IPS DF 6.9 (cell line): ENCODE measurements around the gene DPF1.
A peak's percentile ranks its signal among the peaks of the same experiment; 100 is the strongest.

ENCODE experiments used
- DNase-seq: peaks from one replicate; pipeline ENCODE4 v3.0.0-alpha.2; 2013; ENCODE audit warnings: low read depth, low spot score
- H3K27ac ChIP-seq: one replicate; pipeline ENCODE4 v1.5.1; 2013; ENCODE audit warnings: low read length, control low read depth
- H3K27me3 ChIP-seq: 2 replicates; pipeline ENCODE4 v1.6.1; 2013; ENCODE audit warnings: mild to moderate bottlenecking, low read length; ENCODE audit not compliant: control insufficient read depth, insufficient read depth
- H3K36me3 ChIP-seq: 2 replicates; pipeline ENCODE4 v1.6.1; 2013; ENCODE audit warnings: low read length; ENCODE audit not compliant: control insufficient read depth, insufficient read depth
- H3K4me1 ChIP-seq: 2 replicates; pipeline ENCODE4 v1.6.1; 2013; ENCODE audit warnings: low read length; ENCODE audit not compliant: control insufficient read depth, insufficient read depth
- H3K4me3 ChIP-seq: 2 replicates; pipeline ENCODE4 v1.5.1; 2013; ENCODE audit warnings: mild to moderate bottlenecking, low read length
- H3K9me3 ChIP-seq: 2 replicates; pipeline ENCODE4 v1.6.1; 2013; ENCODE audit warnings: low read length, inconsistent platforms; ENCODE audit not compliant: control insufficient read depth, insufficient read depth
- WGBS: extraction: QIAGEN DNeasy Blood & Tissue Kit; methylation state at CpG from one replicate; pipeline ENCODE4 v1.1.7; 2013; ENCODE audit warnings: mixed read lengths, missing lambda C conversion rate; ENCODE audit not compliant: insufficient read length, insufficient coverage; 5-methylcytosine and 5-hydroxymethylcytosine counted together

The DPF1 gene

DNA sequence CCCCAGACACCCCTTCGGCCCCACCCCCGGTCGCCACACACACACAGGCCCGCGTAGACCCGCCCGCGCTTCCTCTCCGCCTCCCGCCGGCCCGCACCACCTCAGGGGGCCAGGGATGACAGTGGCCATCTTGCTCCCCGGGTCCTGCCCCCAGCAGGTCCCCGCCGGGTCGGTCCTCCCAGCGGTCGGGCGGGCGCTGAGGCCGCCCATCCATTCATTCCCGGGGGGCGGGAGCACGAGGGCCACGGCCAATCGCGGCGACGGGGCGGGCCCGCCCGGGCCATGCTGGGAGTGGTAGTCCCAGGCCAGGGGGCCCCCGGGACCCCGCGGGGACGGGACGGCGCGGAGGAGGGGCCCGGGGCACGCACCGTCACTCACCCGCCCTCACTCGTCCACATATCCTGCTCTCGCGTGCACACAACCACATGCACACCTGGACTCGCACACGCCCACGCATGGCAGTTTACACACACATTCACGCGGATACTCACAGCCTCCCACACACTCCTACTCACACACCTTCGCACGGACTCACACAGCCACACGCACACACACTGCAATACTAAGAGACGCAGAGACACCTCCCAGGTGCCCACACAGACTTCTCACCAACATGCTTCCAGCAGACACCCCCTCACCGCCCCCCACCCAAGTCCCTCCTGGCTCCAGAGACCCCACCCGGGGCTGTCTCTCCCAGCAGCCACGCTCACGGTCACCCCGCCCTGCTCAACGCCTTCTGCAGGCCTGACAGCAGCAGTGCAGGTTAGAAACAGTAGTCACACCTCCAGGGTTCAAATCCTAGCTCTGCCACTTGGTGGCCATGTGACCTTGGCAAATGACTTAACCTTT is at the start of gene DPF1:
TSS of gene DPF1 (minus strand) at position 209 of the 849 bp plus-strand sequence. CDS start at position 129, 80 bp downstream.
- no peak within 1 kb of the TSS for H3K27ac ChIP-seq
- no peaks in the 10 kb centered on the region for H3K27me3 ChIP-seq
- WGBS, result no CpG with 5 or more reads among the region's 61 CpGs
- H3K4me3 ChIP-seq, result peak within 1 kb of the TSS; percentile 56; the same call in 1 of the 2 replicates
- peaks cover 6% of the 10 kb centered on the region for H3K4me1 ChIP-seq
- H3K36me3 ChIP-seq, result no peaks in the 10 kb centered on the region
- no peaks in the 10 kb centered on the region for H3K9me3 ChIP-seq
- no peak for DNase-seq

DNA sequence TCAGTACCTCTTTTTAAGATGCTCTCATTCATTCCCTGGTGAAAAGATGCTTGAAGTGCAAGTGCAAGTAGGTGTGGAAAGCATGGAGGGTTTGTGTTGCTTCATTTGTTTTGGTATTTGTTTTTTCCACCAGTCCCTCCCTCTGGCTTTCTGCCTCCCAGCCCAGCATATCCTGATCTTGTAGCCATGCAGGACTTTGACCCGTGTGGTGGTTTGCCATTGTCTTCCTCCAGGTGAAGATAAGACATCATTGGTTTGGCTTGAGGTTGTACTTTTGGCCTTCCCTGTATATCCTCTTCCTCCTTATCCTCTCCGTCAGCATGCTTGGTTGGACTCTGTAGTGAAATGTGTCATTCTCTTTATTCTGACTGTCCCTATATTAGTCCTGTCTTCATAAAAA is 49.5 kb upstream of the DPF1 start:
- WGBS, result no CpG with 5 or more reads among the region's 2 CpGs
- no peaks in the 10 kb centered on the region for H3K9me3 ChIP-seq
- no peaks in the 10 kb centered on the region for H3K4me1 ChIP-seq
- H3K27ac ChIP-seq, result no peak overlapping the region
- DNase-seq, result no peak
- H3K4me3 ChIP-seq, result no peak overlapping the region
- no peaks in the 10 kb centered on the region for H3K36me3 ChIP-seq
- H3K27me3 ChIP-seq, result no peaks in the 10 kb centered on the region

DNA sequence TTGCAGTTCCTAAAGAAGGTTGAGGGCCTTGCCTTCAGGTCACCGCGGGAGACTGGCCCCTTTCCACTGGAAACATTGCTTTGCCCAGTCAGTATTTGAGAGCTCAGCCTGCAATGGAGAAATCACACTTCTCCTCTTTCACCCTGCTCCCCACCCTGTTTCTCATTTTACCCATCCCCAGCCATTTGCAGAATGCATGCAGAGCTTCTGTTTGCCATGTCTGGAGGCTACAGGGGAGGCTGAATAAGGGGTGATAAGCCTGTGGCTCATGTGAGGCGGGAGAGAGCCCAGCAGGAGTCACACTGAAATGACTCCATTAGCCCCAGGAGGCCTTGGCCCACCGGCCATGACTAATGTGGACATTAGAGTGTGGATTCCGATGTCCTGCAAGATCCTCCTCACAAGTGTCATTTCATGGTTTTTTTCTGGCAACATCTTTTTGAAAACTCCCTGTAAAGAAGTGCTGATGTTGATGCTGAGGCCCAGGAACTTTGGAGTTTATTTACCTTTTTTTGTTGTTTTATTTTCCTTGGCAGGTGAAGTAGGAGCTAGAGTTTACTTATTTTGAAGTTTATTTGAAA is 46.7 kb upstream of the DPF1 start:
- Histone ChIP-seq H3K4me3 (no peak overlapping the region), H3K4me1 (0 out of 2 replicates have a peak, but pooled peaks cover 3% of the 10 kb centered on the region), H3K27ac (no peak overlapping the region), H3K9me3 (no peaks in the 10 kb centered on the region), H3K36me3 (no peaks in the 10 kb centered on the region), H3K27me3 (no peaks in the 10 kb centered on the region)
- no peak for DNase-seq
- WGBS, result no CpG with 5 or more reads among the region's 5 CpGs

DNA sequence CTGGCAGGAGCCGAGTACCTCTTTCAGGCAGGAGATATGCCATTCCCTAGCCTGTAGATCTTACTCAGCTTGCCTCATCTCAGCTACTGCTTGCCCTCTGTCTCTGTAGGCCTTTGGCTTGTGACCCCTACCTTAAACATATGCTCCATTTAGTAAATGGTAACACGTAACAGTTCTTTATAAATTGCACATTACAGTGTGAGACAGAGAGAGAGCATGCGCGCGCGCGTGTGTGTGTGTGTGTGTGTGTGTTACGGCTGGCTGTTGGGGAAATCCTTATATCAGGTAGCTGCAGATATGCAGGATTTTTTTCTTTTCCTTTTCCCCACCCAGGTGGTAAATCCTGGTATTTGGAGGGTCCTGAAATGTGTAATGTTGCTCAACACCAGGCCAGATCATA is 44.5 kb upstream of the DPF1 start:
- H3K4me3 ChIP-seq, result no peak overlapping the region
- H3K4me1 ChIP-seq, result 0 out of 2 replicates have a peak, but pooled peaks cover 3% of the 10 kb centered on the region
- no CpG with 5 or more reads among the region's 8 CpGs for WGBS
- no peaks in the 10 kb centered on the region for H3K9me3 ChIP-seq
- DNase-seq, result no peak
- no peak overlapping the region for H3K27ac ChIP-seq
- no peaks in the 10 kb centered on the region for H3K27me3 ChIP-seq
- H3K36me3 ChIP-seq, result no peaks in the 10 kb centered on the region

DNA sequence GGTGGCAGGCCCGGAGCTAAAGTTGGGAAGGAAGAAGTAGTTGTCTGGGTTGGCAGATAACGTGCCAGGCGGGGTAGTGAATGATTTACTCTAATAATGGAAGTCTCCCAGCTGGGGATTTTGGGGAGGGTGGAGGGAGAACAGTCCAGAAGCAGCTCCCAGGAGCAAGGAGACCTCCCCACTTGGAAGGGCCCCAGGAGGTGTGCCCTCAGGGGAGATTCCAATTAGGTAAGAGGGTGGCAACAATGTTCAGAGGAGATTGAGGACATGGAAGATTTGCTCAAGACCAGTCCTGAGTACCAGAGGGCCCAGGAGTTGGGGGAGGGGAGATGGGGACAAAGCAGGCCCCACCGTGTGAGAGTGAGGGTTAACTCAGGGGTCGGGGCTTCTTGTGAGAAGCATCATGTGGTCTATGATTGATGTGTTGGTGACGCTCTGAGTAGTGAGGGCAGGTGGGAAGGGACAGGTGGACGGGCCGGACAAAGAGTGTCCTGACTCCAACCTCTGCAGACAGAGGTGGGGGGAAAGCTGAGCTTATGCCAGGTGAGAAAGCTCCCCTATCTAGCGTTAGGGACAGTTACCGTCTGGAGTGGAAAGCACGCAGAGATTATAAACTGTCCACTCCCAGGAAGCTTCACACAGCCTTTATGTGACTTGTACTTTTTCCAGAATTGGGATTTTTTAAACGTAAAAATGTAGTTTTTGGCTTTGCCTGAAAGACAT is 43.9 kb upstream of the DPF1 start:
- Histone ChIP-seq H3K9me3 (no peaks in the 10 kb centered on the region), H3K27ac (no peak overlapping the region), H3K36me3 (no peaks in the 10 kb centered on the region), H3K4me1 (0 out of 2 replicates have a peak, but pooled peaks cover 3% of the 10 kb centered on the region), H3K27me3 (no peaks in the 10 kb centered on the region), H3K4me3 (no peak overlapping the region)
- WGBS, result no CpG with 5 or more reads among the region's 12 CpGs
- no peak for DNase-seq

DNA sequence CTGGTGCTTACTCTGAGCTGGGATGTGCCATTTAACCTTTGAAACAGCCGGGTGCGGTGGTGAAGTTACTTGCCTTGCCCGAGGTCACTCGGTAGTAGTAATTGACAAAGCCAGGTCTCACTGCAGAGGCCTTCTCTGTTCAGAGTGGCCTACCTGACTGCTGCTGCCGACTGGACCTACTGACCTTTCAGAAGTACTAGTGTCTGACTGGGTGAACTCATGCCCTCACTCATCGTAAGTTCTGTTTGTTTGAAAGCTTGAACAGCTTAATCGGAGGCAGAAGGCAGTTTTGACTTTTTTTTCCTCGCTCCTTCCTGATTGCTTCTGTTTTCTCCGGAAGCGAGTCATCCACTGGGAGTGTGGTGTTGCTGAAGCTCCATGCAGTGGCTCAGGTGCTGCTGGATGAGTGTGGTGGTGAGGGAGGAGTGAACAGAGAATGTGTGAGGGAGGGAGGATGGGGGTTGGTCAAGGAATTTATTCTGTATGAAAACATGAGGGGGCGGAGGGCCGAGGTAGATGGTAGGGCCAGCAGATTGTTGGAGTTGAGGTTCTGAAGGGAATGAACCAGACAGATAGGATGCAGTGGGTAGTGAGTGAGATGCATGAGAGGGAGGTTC is 43.1 kb upstream of the DPF1 start:
- Histone ChIP-seq H3K27ac (no peak overlapping the region), H3K27me3 (no peaks in the 10 kb centered on the region), H3K9me3 (no peaks in the 10 kb centered on the region), H3K4me1 (0 out of 2 replicates have a peak, but pooled peaks cover 3% of the 10 kb centered on the region), H3K4me3 (no peak overlapping the region), H3K36me3 (no peaks in the 10 kb centered on the region)
- WGBS, result no CpG with 5 or more reads among the region's 12 CpGs
- no peak for DNase-seq

DNA sequence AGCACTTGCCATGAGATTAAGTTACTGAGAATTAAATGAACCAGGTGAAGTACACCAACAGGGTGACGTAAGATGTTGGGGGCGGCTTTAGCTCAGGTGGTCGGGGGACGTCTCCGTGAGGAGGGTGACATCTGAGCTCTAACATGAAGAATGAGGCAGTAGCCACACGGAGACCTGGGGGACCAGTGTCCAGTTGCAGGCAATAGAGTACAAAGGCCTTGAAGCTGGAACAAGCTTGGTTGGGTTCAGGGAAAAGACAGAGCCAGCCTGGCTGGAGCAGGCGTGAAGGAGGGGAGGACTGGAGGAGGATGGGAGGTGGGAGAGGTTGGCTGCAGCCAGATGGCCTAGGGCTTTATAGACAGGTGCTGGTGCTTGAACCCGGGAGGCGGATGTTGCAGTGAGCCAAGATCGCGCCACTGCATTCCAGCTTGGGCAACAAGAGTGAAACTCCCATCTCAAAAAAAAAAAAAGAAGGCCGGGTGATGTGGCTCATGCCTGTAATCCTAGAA is 42.0 kb upstream of the DPF1 start:
- Histone ChIP-seq H3K9me3 (no peaks in the 10 kb centered on the region), H3K4me1 (0 out of 2 replicates have a peak, but pooled peaks cover 3% of the 10 kb centered on the region), H3K27ac (no peak overlapping the region), H3K4me3 (no peak overlapping the region; the same call in 1 of the 2 replicates), H3K36me3 (no peaks in the 10 kb centered on the region), H3K27me3 (no peaks in the 10 kb centered on the region)
- no peak for DNase-seq
- WGBS, result no CpG with 5 or more reads among the region's 12 CpGs

DNA sequence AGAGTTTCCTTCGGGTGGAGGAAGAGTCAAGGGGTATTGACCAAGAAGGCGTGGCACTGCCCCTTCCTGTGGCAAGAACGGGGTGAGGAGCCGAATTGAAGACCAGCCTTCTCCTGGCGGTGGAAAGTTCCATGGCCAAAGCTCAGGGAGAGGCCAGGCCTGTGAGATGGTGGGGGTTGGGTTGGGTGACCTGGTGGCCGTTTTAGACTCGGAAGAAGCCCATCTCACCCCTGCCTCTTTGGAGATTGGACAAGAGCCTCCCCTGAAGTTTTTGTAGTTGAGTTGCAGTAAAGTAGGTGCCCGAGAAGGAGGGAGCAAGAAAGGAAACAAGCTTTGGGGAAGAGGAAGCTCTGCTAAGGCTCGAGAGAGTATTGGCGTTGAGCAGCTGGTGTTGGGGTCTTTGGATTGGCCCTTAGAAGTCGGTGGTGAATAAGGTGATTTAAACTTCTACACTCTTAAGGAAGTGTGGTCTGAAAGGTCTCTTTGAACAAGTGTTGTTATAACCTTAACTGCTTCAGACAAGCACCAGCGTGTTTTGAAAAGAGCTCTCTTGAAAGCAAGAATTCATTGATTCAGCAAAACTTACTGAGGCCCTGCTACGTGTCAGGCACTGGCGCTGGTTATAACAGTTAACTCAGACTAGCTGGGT is 41.3 kb upstream of the DPF1 start:
- no peak overlapping the region for H3K27ac ChIP-seq
- H3K27me3 ChIP-seq, result no peaks in the 10 kb centered on the region
- peak overlapping the region; percentile 52; the same call in 1 of the 2 replicates for H3K4me3 ChIP-seq
- WGBS, result no CpG with 5 or more reads among the region's 14 CpGs
- H3K4me1 ChIP-seq, result 0 out of 2 replicates have a peak, but pooled peaks cover 3% of the 10 kb centered on the region
- DNase-seq, result no peak
- H3K36me3 ChIP-seq, result no peaks in the 10 kb centered on the region
- H3K9me3 ChIP-seq, result no peaks in the 10 kb centered on the region

DNA sequence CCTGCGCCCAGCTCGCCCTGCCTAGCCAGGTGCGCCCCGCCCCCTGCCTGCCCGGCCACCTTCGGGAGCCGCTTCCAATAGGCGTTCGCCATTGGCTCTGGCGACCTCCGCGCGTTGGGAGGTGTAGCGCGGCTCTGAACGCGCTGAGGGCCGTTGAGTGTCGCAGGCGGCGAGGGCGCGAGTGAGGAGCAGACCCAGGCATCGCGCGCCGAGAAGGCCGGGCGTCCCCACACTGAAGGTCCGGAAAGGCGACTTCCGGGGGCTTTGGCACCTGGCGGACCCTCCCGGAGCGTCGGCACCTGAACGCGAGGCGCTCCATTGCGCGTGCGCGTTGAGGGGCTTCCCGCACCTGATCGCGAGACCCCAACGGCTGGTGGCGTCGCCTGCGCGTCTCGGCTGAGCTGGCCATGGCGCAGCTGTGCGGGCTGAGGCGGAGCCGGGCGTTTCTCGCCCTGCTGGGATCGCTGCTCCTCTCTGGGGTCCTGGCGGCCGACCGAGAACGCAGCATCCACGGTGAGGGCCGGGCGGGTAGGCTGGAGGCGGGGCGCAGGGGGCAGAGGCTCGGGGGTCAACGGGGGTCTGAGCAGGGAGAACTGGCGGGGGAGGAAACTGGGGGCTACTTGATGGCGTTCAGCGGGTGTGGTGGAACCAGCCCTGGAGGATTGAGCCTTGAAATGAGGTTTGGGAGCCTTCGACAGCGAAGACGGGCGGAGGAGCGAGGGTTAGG is 40.6 kb upstream of the DPF1 start, which contains the start of gene SPINT2:
TSS of gene SPINT2 (plus strand) at position 88 of the 727 bp plus-strand sequence. CDS start at position 408, 320 bp downstream.
- H3K4me1 ChIP-seq, result 0 out of 2 replicates have a peak, but pooled peaks cover 3% of the 10 kb centered on the region
- H3K27me3 ChIP-seq, result no peaks in the 10 kb centered on the region
- H3K9me3 ChIP-seq, result no peaks in the 10 kb centered on the region
- H3K36me3 ChIP-seq, result no peaks in the 10 kb centered on the region
- H3K27ac ChIP-seq, result no peak within 1 kb of the TSS
- peak; percentile 64 for DNase-seq
- peak within 1 kb of the TSS; percentile 52; the same call in 1 of the 2 replicates for H3K4me3 ChIP-seq
- WGBS, result no CpG with 5 or more reads among the region's 78 CpGs
